HG03066 (cell line): ENCODE results near the gene CTBP2.
"Not testable (repeated sequence)": the region's sequence is repeated elsewhere in the genome, so short reads cannot be mapped to it uniquely, and the experiment has no call there.

Experiments
- ATAC-seq: cut with Tn5 transposase; IDR thresholded peaks from one replicate; pipeline ENCODE4 v1.9.1; 2021; ENCODE audit warnings: low read depth; ENCODE audit not compliant: unreplicated experiment

The CTBP2 gene

DNA sequence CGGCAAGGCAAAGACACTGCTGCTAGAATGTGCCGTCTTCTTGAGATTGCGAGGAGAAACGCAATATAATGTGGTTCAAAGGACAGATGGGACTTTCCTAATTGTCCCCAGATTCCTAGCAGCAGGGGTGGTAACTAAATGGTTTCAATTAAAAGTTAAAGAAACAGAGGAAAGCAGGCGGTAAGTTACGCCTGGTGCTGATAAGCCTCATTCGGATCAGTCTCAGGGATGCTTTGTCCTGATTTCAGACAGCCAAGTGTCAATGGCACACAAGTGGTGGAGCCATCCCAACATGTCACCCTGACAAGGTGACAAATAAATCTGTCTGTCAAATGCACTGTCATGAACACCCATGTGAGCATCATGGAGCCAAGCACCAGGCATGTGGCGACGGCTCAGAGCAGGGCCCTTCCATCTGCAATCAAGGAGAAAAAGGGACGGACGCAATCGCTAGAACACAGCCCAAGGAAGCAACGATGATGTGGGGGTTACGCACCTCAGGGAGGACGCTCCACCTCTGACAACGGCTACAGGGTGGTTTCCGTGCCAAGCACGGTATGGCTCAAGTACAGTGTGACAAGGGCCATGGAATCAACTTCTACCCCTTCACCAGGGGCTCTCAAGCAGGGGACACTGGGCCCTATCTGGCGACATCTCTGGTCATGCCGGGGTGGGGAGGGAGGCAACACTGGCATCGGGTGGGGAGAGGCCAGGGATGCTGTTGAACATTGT is 66.2 kb downstream of the CTBP2 start:
- ATAC-seq: no peak

DNA sequence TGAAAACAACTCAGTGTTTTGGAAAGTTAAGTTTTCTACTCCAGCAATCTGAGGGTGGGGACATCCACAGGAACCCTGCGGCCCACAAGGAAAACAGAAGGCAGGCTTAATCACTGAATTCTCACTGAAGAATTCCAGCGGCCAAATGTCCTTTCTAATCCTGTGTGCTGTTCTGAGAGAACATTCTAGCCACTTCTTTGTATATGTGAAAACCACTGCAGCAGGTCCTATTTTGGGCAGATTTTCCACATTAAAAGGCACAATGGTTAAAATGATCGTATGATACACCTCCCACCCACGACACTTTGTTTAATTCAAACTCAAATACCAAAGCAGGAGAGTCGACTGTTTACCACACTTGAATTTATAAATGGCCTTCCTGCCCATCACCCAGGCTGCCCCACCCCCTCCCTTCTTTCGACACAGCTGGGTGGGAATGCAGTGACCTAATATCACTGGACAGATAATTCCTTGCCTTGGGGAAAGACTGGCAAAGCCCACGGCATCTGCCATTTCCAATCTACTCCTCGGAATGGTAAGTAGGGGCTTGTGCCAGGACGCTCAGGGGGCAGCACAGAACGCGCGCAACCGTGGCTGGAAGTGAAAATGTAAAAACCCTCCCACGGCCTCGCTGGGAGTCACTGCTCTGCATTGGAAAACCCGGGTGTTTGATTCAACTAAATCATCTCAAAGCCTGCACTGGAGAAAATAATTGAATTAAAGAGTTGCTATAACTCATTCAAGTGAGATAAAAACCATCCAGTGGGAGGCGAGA is 67.0 kb downstream of the CTBP2 start:
- ATAC-seq: no peak

DNA sequence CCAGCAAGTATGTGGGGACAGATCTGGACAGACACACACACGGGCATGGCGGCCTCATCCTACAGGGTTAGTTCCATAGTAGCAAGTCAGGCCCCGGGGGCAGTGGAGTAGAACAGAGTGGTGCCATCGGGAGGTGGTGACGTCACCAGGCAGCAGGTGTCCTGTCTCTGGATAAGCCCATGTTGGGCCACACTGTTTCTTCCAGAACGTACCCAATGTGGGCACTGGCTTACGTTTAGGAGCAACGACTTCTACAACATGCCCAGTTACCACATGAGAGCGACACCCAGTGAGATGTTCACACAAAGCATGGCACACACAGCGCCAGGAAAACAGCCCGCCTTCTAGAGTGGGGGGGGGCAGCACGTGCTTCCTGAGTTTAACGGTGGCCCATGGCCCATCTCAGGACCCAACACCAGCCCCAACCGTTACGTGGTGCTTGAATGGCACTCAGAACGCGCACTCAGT is 67.8 kb downstream of the CTBP2 start:
- no peak for ATAC-seq

DNA sequence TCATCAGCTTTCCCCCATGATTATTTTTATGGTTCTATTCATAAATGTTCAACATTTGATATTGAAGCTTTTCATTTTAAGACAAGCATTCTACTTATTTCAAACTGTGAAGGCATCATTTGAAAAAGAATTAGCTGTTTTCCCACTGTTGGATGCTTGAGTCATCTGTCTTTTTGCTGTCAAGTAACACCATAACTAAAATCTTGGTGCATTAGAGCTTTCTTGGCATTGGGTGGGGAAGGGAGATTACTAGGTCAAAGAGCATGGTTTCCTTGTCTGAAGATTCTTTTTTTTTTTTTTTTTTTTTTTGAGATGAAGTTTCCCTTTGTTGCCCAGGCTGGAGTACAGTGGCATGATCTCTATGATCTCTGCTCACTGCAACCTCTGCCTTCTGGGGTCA is 68.5 kb downstream of the CTBP2 start:
- ATAC-seq: no peak

DNA sequence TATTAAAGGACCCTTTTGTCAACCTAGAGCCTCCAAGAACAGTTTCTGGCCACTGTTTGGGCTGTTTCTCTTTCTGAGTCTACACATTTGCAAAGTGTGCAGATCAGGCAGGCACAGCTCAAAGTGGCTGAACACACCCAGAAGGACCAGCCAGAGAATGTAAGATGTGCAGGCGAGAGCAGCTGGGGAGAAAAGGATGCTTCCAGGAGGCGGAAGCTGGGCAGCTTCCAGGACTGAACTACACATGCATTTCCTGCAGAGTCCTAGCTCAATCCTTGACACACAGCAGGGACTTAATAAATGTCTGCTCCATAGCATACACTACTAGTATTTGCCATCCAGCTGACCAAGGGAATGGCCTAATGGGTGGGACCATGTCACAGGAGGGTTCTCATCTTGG is 70.9 kb downstream of the CTBP2 start:
- ATAC-seq: no peak

DNA sequence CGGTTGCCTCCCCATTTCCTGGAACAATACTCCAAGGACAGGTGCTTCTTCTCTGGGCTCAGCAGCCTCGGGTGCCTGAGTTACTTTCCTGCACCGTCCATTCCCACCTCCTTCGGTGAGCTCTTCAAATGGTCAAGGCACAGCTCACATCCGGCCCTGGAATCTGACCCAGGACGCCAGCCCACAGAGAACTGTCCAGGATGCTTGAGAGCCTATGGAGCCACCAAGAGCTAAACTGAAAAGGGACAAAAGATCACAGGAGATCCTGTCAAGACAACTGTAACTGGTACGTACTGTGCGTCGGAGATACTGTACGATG is 72.5 kb downstream of the CTBP2 start:
- no peak for ATAC-seq

DNA sequence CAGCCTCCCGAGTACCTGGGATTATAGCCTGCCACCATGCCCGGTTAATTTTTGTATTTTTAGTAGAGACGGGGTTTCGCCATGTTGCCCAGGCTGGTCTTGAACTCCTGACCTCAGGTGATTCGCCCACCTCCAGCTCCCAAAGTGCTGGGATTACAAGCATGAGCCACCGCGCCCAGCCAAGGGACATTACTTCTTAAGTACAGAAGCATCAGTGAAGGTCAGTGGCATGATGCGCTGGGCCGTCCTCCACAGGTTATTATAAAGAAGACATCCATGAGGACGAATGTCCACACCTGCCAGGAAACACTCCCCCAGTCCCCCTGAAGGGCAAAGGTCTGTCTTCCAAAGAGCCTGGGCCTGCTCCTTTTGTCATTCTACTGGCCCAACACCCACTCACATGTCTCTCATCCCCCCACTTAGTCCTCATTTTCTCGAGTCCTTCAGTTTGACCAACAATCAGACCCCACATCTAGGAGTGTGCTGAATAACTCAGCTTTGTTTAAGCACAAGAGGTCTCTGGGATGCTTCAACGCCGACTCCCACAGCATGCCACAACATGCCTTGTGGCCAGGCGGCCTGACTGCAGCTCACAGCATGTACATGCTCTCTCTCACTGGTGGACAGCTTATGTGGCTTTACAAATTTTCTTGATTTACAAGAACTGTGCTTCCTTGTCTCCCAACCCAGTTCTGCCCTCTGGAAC is 73.0 kb downstream of the CTBP2 start:
- ATAC-seq: no peak

DNA sequence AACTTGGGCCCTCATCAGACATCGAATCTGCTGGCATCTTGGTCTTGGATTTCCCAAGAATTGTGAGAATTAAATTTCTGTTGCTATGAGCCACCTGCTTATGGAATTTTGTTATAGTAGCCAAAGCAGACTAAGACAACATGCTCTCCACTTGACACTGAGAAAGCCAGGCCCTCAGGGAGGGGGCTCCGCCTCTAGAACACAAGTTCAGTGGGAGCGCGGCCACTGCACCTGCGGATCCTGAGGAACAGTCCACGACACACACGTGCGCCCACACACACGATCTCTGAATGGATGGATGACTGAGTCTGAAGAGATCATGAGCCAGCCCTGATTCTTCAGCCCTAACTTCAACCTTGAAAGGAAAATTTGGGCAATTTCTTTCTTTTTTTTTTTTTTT is 73.7 kb downstream of the CTBP2 start:
- ATAC-seq: no peak

DNA sequence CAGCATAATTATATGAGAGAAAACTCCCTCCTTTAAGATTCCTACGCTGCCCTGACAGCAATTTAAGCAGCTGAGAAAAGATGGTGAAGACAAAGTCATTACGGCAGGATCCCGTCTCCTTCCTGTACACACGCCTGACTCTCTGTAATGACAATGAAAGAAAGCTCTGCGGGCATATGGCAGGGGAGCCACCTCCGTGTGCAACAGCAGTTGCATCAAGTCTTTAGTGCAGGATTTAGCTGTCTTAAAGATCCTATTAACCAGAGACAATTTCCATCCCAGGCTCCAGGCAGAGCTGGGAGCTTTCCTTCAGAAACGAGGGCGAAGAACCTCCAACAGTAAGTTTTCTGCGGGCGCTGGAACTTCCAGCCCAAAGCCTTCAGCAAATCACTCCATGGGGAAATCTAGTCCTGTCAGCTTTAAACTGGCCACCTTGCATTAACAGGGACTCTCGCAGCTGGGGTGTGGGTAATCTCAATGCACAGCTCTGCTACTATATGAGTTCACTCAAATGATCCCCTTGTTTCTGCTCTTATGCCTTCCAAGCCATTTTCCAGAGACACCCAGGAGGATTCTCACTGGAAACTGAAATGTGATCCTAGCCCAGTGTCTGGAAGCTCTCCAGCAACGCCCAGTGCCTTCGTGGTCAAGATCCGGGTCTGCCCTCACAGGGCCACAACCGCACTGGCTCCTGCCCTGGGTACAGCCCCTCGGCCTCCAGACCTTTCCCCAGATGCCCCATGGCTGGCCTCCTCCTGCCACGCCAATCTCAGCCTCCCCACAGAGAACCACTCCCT is 74.9 kb downstream of the CTBP2 start:
- no peak for ATAC-seq

DNA sequence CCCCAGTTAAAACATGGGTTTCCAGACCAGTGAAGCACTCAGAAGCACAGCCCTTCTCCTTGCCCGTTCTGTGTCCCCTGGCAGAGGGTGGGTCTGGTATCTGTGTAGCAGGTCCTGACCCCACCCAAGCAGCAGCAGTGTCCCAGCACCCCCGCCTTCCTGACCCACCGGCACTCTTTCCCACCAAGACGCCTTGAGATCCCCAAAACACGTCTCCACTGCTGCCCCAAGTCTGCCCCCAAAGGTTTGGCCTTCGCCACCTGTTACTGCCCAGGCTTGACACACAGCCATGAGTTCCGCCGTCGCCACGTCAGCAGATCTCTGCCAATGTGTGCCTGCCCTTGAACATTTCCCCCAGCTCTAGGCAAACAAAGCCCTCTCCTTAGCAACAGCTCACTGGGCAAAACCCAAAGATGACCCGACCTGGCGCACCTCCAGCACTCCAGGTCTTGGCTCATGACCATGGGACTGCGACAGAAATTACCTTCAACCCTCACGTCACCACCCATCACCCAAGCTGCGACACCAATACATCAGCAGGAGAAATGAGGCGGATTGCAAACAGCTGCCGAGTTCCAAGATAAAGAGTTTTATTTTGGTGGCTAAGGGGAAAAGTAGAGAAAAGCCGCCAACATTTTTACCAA is 75.6 kb downstream of the CTBP2 start:
- ATAC-seq: no peak

DNA sequence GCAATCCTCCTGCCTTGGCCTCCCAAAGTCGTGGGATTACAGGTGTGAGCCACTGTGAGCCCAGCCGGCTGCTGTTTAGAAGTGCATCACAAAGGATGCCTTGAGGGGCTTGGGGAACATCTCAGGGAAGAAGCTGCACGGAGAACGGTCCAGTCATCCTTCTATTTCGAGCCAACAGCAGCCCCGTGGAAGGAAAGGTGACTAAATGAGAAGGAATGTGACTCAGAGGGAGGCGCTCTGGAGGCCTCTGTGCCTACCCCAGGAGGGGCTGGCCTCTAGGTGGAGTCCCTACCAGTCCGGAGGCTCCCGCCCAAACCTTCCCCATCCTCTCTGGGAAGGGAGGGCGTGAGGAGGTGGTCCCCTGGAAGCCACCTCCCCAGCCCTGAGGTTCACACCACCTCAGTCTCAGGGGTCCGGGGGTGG is 76.2 kb downstream of the CTBP2 start:
- ATAC-seq: no peak

DNA sequence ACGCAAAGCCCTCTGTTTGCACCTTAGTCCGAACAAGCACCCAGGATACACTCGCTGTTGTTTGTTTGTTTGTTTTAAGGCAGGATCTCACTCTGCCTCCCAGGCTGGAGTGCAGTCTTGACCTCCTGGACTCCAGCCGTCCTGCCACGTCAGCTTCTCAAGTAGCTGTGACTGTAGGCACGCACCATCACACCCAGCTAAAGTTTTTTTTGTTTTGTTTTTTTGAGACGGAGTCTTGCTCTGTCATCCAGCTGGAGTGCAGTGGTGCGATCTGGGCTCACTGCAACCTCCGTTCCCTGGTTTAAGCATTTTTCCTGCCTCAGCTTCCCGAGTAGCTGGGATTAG is 76.8 kb downstream of the CTBP2 start:
- no peak for ATAC-seq

DNA sequence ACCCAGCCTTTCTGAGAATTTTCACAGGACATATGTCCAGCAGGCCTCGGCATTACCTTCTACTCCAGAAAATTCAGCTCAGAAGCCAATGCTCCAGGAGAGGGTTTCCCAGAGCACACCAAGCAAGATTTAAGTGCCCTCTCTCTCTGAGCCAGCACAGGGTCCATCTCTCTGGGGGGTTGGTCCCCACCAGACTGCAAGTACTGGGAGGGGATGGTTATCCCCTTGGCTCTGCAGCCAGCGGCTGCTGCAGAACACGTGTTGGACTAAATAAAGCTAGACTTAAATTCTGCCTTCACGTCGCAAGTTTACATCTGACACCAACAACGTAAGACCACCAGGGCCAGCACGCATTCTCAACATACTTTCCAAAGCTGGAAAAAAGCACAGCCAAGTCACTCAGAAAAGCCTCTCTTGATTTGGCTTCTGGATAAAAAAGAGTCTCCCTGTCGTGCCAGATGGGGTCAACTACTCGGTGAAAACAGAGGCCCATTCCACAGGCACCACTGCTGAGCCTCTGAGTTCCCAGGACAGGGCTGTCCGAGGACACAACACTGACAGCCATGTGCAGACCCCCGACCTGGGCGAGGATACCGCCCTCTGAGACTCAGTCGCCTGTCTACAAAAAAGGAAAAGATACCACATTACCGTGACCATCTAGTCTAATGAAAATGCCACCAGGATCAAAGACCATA is 77.3 kb downstream of the CTBP2 start:
- no peak for ATAC-seq

DNA sequence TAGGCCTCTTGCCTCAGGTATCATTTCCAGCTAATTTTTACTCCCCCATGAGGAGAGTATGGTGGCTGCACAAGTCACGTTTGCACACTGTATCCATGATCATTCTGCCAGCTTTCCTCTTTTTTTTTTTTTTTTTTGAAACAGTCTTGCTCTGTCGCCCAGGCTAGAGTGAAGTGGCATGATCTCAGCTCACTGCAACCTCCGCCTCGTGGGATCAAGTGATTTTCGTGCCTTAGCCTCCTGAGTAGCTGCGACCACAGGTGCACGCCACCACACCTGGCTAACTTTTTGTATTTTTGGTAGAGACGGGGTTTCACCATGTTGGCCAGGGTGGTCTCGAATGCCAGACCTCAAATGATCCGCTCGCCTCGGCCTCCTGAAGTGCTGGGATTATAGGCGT is 77.9 kb downstream of the CTBP2 start:
- not testable (repeated sequence) for ATAC-seq

DNA sequence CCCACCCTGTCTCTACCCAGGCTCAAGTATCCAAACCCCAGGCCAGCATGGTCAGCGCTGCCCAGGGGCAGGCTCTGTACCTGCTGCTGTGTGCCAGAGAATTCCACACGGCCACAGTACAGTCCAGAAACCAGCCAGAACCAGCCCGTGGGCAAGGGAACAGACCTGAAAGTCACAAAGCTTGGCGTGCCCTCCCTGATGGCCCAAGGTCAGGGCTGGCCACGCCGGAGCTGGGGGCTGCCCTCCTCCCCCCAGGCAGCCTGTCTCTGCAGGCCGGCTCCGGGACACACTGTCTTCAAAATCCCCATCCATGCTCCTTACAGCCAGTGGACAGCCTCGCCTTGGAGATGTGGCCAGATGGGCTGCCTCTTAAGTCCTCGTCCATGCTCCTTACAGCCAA is 78.4 kb downstream of the CTBP2 start:
- no peak for ATAC-seq

DNA sequence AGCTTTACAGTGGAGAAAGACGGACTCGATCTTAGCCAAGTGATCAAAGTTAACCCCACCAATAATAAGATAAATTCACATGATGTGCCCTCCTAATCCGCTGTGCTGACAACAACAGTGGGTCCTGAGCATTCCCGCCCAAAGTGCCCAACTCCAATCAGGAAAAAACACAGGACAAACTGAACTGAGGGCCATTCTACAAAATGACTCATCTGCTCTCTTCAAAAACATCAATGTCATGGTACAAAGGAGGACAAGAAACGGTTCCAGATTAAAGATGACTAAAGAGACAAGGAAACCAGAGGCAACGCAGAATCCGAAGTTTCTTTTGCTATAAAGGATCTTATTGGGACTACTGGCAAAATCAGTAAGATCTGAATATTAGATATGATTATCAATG is 79.4 kb downstream of the CTBP2 start:
- ATAC-seq: no peak

DNA sequence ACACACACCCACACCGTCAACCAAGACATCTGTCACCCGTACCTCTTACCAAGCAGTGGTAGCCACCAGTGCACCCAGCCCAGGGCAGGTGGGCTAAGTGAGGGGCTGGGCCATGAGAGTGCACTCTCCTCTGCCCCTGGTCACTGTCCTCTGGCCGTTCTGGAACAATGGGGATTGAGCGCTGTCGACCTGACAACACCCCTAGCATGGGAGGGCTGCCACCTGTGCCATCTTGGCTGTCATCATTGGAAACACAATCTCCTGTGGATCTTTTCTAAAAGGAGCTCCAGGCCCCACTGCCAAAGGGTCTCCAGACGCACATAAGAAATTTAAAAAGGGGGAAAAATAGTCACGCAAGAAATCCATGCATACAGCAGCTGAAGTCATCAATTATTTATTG is 80.1 kb downstream of the CTBP2 start:
- ATAC-seq: no peak

DNA sequence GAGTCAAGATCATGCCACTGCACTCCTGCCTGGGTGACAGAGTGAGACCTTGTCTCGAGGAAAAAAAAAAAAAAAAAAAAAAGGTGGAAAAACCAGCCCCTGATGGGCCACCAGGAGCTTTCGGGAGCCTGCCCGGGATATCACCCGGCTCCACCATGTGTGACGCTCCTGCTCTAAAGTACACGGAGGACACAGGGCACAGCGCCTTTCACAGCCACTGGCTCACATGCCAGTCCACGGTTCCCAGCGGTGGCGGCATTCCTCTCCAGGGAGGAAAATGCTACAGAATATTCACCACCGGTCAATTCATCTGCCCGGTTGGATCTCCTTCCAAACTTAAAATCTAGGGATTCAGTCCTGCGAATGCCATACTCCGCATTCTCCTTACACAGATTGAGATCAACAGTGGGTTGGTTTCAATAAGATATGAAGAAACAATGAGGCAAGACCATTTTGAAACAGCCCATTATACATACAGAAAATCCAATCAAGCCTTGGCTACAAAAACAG is 81.2 kb downstream of the CTBP2 start:
- no peak for ATAC-seq

DNA sequence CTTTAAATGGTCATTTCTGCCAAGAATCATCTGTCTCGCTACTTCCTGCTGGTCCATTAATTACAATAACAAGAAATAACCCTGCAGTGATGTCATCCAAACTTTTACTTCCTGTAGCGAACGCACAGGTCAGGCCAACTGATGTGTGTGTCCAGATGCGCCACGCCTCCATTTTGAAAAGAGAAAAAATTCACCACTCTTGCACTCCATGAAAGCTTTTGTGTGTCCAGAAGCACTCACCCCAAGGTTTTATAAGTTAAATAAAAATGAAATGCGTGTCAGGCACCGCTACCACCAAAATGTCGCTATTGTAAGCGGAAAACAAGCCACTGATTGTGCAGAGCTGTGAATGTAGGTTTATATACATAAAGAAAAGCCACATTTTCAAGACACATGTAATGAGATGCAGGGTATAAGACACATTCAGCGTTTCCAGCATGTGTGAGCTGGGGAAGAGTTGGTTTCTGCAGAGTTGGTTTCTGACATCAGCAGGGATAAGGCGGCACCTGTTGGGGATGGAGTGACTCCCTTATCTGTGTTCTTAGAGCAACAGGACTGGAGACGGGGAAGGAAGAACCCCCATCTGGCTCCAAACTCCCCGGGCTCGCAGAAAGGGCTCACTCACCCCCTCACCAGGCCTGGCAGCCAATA is 83.3 kb downstream of the CTBP2 start:
- no peak for ATAC-seq
